GM20431 (cell line): Measurements from ENCODE around the gene ATP1A1.

Source experiments
- in situ Hi-C: fragments of 300-500 bp; cut with MseI, MboI; formaldehyde crosslinking; loops from one replicate; pipeline ENCODE4 v1.15.0; 2020; ENCODE audit warnings: low sequenced_read_pairs; ENCODE audit not compliant: unreplicated experiment

Gene ATP1A1

GRCh38 chr1:116340506-116341231, 32.4 kb upstream of the ATP1A1 start:
- in situ Hi-C loops = no loop called here

GRCh38 chr1:116343019-116343418, 30.0 kb upstream of the ATP1A1 start:
- in situ Hi-C loops = no loop called here

- in situ Hi-C loops = no loop called here
Measured at GRCh38 chr1:116345011-116345410, 28.0 kb upstream of the ATP1A1 start.

- in situ Hi-C loops = no loop called here
Measured at GRCh38 chr1:116345843-116346242, 27.2 kb upstream of the ATP1A1 start.

GRCh38 chr1:116346943-116347673, 25.9 kb upstream of the ATP1A1 start:
- in situ Hi-C loops = no loop called here

- in situ Hi-C loops = no loop called here
Measured at GRCh38 chr1:116347696-116348095, 25.3 kb upstream of the ATP1A1 start.

- in situ Hi-C loops = no loop called here
Measured at GRCh38 chr1:116350097-116350645, 22.9 kb upstream of the ATP1A1 start.

GRCh38 chr1:116351914-116352313, 21.1 kb upstream of the ATP1A1 start:
- in situ Hi-C loops = no loop called here

- in situ Hi-C loops = no loop called here
Measured at GRCh38 chr1:116352349-116352813, 20.7 kb upstream of the ATP1A1 start.

GRCh38 chr1:116353155-116353554, 19.9 kb upstream of the ATP1A1 start:
- in situ Hi-C loops = no loop called here

- in situ Hi-C loops = no loop called here
Measured at GRCh38 chr1:116356067-116356466, 17.0 kb upstream of the ATP1A1 start.

GRCh38 chr1:116356673-116357072, 16.4 kb upstream of the ATP1A1 start:
- in situ Hi-C loops = no loop called here

GRCh38 chr1:116357487-116357886, 15.6 kb upstream of the ATP1A1 start:
- in situ Hi-C loops = no loop called here

GRCh38 chr1:116359060-116359830, 13.8 kb upstream of the ATP1A1 start:
- in situ Hi-C loops = no loop called here

- in situ Hi-C loops = loop anchor here (10.0 kb wide), 1 partner anchor 135 kb away; no protein-coding TSS in a partner anchor
Measured at GRCh38 chr1:116359871-116360270, 13.2 kb upstream of the ATP1A1 start.

- in situ Hi-C loops = loop anchor here (10.0 kb wide), 1 partner anchor 134 kb away; no protein-coding TSS in a partner anchor
Measured at GRCh38 chr1:116360429-116361173, 12.4 kb upstream of the ATP1A1 start.

- in situ Hi-C loops = loop anchor here (10.0 kb wide), 1 partner anchor 133 kb away; no protein-coding TSS in a partner anchor
Measured at GRCh38 chr1:116361648-116362047, 11.4 kb upstream of the ATP1A1 start.

- in situ Hi-C loops = loop anchor here (10.0 kb wide), 1 partner anchor 133 kb away; no protein-coding TSS in a partner anchor
Measured at GRCh38 chr1:116362050-116362449, 11.0 kb upstream of the ATP1A1 start.

- in situ Hi-C loops = loop anchor here (10.0 kb wide), 1 partner anchor 129 kb away; no protein-coding TSS in a partner anchor
Measured at GRCh38 chr1:116365353-116365780, 7.7 kb upstream of the ATP1A1 start.
